CD4-positive, alpha-beta T cell treated with Interleukin-2 at 100 ng/mL for 4 hours (primary cell): ENCODE measurements around the gene RSAD2.

Experiments used
- DNase-seq: peaks from one replicate; pipeline ENCODE4 v3.0.0-alpha.2; 2020; ENCODE audit warnings: low spot score

RSAD2 gene

DNA sequence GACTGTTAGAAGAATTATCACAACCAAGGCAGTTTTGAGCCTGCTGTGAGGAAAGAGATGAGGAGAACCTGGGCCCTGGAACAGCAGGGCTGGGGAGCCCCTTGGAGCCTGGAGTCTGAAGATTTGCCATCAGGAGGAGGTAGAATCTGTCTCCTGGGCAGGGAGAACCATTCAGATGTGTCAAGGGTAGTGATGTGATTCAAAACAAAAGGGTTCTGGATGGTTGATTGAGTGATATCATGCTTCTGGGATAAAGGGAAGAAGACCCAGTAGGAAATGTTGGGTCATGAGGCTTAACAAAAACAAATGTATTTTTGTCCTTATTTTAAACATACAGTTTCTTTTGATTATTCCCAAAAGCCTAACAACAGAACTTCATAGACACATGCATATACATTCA, 68.2 kb downstream of the RSAD2 start:
- no peak for DNase-seq

GRCh38 chr2:6946722-6947121, 69.1 kb downstream of the RSAD2 start:
- peak; percentile 40 for DNase-seq
